AG08395 (cell line): ENCODE results near the gene APLP2.
A peak's percentile ranks its signal among the peaks of the same experiment; 100 is the strongest.
"Not testable (repeated sequence)": the region's sequence is repeated elsewhere in the genome, so short reads cannot be mapped to it uniquely, and the experiment has no call there.

Experiments
- DNase-seq: peaks from one replicate; pipeline ENCODE4 v3.0.0; 2012; ENCODE audit warnings: mixed read lengths, low spot score

The APLP2 gene

GRCh38 chr11:130091169-130091568 is 21.5 kb downstream of the APLP2 start:
- DNase-seq: not testable (repeated sequence)

GRCh38 chr11:130092661-130093060 is 23.0 kb downstream of the APLP2 start:
- DNase-seq: no peak

- DNase-seq: no peak
These were observed 24.9 kb downstream of the APLP2 start for GRCh38 chr11:130094614-130095013.

DNA sequence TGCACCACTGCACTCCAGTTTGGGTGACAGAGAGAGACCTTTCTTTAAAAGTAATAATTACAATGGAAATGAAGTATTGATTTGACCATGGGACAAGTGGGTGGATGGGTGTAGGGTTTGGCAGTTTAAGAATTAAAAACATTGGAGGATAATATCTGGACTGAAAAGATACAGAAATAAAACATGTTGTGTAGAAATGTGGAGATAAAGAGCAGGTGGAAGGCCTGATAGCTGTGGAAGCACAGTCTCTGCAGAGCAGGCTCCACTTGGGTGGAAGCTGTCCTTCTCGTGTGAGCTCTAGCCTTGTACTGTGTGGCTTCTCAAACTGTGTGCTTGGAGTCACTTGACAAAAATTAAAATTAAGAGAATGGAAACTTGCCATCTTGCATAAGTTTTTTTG is 25.6 kb downstream of the APLP2 start:
- DNase-seq: no peak

GRCh38 chr11:130096042-130096441 is 26.3 kb downstream of the APLP2 start:
- DNase-seq: no peak

GRCh38 chr11:130096823-130097222 is 27.1 kb downstream of the APLP2 start:
- no peak for DNase-seq

GRCh38 chr11:130097285-130097684 is 27.6 kb downstream of the APLP2 start:
- no peak for DNase-seq

- DNase-seq: no peak
These were observed 29.7 kb downstream of the APLP2 start for GRCh38 chr11:130099356-130099755.

DNA sequence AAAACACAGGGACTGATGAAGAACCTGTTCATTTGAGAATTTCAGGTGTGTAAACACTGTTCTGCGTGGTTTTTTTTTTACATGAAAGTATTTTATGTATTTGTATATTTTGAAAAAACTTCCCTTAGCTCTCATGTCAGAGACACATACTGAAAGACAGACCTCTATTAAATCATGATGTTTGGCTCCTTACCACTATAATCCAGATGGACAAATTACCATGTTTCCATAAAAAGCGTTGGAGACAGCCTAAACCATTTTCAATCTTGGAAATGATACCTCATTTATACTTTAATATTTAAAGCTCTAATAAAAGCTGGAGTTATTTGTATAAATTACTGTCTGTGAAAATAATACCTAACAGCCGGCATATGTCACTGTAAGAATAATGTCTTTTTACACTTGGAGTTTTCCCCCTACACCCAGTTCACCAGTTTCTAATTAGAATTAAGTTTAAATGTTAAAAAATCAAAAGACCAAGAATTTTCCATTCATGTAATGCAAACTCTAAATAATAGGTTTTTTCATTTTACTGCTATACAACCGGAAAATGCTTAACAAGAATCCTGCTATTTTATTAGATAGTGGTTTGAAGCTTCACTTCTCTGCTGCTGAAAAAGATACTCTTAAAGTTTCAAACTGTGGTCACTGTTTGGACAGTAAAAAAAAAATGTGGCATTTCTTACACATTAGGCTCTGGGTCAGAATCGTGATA is 30.8 kb downstream of the APLP2 start:
- no peak for DNase-seq

GRCh38 chr11:130101661-130102060 is 32.0 kb downstream of the APLP2 start:
- no peak for DNase-seq

DNA sequence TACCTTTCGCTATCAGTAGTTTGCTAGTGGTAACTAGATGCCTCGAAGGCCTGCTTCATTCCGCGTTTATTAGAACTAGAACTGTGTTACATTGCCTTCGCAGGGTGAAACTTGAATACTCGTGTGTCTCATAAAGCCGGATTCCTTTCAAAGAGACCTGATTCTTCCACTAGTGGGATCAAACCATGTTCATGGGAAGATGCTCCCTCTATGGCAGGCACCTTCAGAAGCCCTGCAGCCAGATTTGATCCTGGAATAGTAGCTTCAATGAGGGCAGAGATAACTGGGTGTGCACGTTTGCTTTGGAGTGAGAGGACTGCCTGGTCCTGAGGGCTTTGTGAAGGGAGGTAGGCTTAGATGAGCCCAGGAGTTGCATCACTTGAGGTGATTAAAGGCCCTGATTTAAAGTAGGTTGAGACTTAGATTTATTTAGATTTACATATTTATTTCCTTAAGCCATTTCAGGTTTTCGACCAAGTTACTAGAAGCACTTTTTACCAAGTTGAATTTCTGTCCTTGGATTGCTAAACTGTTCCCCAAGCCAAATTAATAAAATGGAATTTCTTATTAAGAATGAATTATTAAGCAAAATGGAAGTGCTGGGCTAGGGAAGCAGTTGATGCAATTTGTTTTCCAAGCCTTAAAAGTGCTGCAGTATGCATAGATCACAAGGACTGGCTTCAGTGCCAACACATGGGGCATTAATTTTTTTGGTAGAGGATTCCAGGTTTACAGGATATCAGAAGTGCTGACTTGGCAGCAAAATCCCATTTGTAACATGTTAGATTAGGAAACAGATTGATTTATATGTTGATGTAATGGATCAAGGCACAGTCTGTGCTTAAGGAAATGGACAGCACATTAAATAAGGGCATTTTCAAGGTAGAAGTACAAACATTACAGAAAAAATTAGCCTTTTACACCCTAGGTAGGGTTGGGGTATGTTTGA is 32.9 kb downstream of the APLP2 start:
- no peak for DNase-seq

- DNase-seq: peak; percentile 86
These were observed 33.7 kb downstream of the APLP2 start for GRCh38 chr11:130103296-130103814.

DNA sequence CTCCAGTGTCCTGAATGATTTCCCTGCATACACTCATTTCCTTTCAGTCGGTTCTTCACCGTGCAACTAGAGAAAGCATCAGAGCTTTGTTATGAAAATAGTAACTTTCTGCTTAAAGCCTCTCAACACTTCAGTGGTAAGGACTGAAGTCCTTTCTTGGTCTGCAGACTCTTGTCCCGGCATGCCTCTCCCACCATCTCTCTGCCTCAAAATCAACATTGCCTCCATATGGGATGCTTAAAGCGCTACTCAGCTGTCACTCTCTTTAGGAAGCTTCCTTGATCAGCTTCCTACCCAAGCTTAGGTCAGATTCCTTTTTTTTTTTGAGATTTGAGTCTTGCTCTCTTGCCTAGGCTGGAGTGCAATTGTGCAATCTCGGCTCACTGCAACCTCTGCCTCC is 36.7 kb downstream of the APLP2 start:
- no peak for DNase-seq

DNA sequence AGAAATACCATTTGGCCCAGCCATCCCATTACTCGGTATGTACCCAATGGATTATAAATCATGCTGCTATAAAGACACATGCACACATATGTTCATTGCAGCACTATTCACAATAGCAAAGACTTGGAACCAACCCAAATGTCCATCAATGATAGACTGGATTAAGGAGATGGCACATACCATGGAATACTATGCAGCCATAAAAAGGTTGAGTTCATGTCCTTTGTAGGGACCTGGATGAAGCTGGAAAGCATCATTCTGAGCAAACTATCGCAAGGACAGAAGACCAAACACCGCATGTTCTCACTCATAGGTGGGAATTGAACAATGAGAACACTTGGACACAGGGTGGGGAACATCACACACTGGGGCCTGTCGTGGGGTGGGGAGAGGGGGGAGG is 39.0 kb downstream of the APLP2 start:
- not testable (repeated sequence) for DNase-seq

DNA sequence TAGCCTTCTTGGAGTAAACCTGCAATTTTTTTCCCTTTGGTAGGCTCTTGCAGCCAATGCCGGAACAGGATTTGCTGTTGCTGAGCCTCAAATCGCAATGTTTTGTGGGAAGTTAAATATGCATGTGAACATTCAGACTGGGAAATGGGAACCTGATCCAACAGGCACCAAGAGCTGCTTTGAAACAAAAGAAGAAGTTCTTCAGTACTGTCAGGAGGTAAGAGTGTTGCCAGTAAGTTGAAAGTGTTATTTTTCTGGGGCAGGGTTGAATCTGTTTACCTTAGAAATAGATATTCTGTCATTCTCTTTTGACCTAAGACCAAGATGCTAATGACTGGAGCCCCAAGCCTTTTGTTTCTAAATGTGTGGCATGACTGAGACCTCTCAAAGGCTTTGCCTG is 39.7 kb downstream of the APLP2 start:
- no peak for DNase-seq

DNA sequence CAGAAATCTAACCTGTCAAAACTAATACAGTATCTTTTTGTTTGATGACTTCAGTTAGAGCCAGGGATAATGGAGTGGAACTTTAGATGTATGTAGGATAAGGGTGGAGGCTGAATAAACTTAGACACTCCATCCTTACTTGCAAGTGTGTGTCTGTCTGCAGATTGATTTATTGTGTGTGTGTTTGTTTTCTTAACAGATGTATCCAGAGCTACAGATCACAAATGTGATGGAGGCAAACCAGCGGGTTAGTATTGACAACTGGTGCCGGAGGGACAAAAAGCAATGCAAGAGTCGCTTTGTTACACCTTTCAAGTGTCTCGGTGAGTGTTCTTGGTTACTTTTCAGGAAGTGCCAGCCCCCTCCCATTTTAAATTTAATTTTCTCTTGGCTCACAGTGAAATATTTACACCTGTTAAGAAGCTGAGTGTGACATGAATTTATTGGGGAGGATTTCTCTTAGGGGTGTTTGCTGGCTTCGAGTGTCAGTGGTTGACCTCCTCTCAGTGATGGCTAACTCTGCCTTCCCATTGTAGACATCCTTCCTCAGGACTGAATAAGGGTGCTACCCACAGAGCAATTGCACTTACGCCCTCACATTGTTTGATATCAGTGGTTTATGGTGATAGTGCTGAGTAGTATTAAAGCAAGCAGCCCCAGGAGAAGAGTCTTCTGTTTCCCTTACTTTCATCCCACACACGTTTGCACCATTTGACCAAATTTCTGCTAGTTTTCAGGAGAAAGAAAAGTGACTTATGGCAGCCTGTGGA is 40.8 kb downstream of the APLP2 start:
- DNase-seq: no peak

- DNase-seq: no peak
These were observed 42.6 kb downstream of the APLP2 start for GRCh38 chr11:130112071-130112830.

DNA sequence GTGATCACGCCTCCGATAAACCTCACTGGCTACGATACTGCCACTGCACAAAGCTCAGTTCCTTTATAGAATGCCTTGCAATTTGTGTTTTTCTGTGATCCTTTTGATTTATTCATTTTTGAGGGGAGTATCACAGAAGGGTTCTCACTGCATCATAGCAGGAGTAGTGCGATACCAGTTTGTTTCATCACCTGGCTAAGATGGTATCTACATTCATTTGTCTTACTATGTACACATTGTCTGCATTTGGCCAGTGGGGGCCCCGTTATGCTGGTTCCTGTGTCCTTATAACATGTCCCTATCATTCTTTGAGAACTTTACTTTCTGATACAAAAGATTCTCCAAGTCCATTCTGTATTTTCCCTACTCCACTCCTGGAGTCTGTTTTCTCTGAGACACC is 44.6 kb downstream of the APLP2 start:
- DNase-seq: no peak

- no peak for DNase-seq
These were observed 45.0 kb downstream of the APLP2 start for GRCh38 chr11:130114726-130115125.

GRCh38 chr11:130115218-130115617 is 45.5 kb downstream of the APLP2 start:
- DNase-seq: peak; percentile 32

GRCh38 chr11:130118165-130118564 is 48.5 kb downstream of the APLP2 start:
- DNase-seq: no peak
